Endothelial cell of umbilical vein (primary cell): ENCODE results near the gene MAPK11.

Source experiments
- EZH2 ChIP-seq: IDR thresholded peaks from 2 replicates; pipeline ENCODE4 v1.6.1; 2012; ENCODE audit warnings: borderline replicate concordance, low read depth, mild to moderate bottlenecking, moderate library complexity, low read length, inconsistent platforms; ENCODE audit not compliant: severe bottlenecking
- FOS ChIP-seq: IDR thresholded peaks from 2 replicates; pipeline ENCODE4 v1.6.1; 2011; ENCODE audit warnings: mild to moderate bottlenecking, low read length, moderate library complexity, borderline replicate concordance; ENCODE audit not compliant: insufficient read depth
- POLR2A ChIP-seq: IDR thresholded peaks from 2 replicates; pipeline ENCODE4 v1.6.1; 2012; ENCODE audit warnings: low read depth, mild to moderate bottlenecking, control low read depth, low read length
- POLR2AphosphoS5 ChIP-seq: IDR thresholded peaks from 2 replicates; pipeline ENCODE4 v1.6.1; 2012; ENCODE audit warnings: low read depth, mild to moderate bottlenecking, control low read depth, low read length, moderate library complexity; ENCODE audit not compliant: insufficient read depth
- TF ChIP-seq, protein P1 (sequence below), 2 donors: IDR thresholded peaks; 1 replicate in 1 of 2; 2 replicates in 1 of 2; pipeline ENCODE4 v1.5.1; 2011; ENCODE audit warnings: low read length in 2 of 2, mild to moderate bottlenecking in 2 of 2, moderate library complexity in 2 of 2, control low read depth in 1 of 2, inconsistent platforms in 1 of 2, low read depth in 1 of 2; ENCODE audit not compliant: insufficient read depth in 1 of 2; ENCODE audit errors: extremely low read depth in 1 of 2
- TF ChIP-seq, protein P2 (sequence below): IDR thresholded peaks from 2 replicates; pipeline ENCODE4 v1.6.1; 2011; ENCODE audit not compliant: insufficient read depth, insufficient read length

DNA sequence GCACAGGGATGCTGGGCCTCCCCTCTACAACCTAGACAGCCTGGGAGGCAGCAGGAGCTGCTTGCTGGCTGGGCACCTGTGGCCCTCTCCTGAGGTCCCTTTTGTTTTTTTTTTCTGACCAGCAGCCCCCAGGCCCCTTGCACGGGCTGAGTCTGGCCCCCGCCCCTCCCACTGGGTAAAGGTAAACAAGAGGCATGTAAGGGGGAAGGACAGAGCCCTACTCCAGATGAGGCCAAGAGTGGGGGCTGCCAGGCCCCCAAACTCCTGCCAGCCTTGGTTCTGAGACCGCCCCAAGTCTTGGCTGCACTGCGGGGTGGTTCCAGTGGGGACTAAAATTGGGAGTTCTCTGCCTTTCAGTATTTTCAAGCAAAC lies 28.1 kb upstream of the MAPK11 start:
- TF ChIP-seq, protein P1, sequence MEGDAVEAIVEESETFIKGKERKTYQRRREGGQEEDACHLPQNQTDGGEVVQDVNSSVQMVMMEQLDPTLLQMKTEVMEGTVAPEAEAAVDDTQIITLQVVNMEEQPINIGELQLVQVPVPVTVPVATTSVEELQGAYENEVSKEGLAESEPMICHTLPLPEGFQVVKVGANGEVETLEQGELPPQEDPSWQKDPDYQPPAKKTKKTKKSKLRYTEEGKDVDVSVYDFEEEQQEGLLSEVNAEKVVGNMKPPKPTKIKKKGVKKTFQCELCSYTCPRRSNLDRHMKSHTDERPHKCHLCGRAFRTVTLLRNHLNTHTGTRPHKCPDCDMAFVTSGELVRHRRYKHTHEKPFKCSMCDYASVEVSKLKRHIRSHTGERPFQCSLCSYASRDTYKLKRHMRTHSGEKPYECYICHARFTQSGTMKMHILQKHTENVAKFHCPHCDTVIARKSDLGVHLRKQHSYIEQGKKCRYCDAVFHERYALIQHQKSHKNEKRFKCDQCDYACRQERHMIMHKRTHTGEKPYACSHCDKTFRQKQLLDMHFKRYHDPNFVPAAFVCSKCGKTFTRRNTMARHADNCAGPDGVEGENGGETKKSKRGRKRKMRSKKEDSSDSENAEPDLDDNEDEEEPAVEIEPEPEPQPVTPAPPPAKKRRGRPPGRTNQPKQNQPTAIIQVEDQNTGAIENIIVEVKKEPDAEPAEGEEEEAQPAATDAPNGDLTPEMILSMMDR (IDR thresholded peaks at IDR 0.05; ENCODE audit: extremely low read depth in 1 of 2, insufficient read depth in 1 of 2, low read depth in 1 of 2, low read length in 2 of 2), result no peak
- TF ChIP-seq POLR2A (no peak), FOS (no peak), POLR2AphosphoS5 (no peak), EZH2 (no peak)
- TF ChIP-seq, protein P2, sequence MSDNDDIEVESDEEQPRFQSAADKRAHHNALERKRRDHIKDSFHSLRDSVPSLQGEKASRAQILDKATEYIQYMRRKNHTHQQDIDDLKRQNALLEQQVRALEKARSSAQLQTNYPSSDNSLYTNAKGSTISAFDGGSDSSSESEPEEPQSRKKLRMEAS, result no peak
